Caco-2 (cell line): ENCODE measurements around the gene DHCR24. TPM values are rescaled to one million over a fixed set of nuclear protein-coding genes. Genes with fewer than 3 reads are reported as not detected.

Experiments used
- BruUV-seq: library from RNA; stranded (reverse); fragments of 400-500 nt; replicated peaks from 2 replicates; lab custom pipeline; 2021; lab: Mats Ljungman, UMichigan
- CTCF ChIA-PET: fragments of 300-600 bp; sonication (Branson Sonifier 250); formaldehyde crosslinking; loops from one replicate; lab custom pipeline; 2022; ENCODE audit warnings: antibody characterized with exemption; lab: Charles Lee
- POLR2A ChIA-PET: fragments of 300-600 bp; sonication (Branson Sonifier 250); formaldehyde crosslinking; loops from one replicate; lab custom pipeline; 2022; ENCODE audit warnings: antibody characterized with exemption; lab: Charles Lee
- DNase-seq, 2 experiments: peaks; one replicate each; pipeline versions ENCODE4 v3.0.0 to v3.0.0-alpha.2; 2020 to 2022
- H3K27me3 ChIP-seq: replicated peaks from 2 replicates; pipeline ENCODE4 v1.6.0; 2011; ENCODE audit warnings: low read length; ENCODE audit not compliant: control insufficient read depth, insufficient read depth
- H3K36me3 ChIP-seq: 2 replicates; pipeline ENCODE4 v1.5.1; 2011; ENCODE audit warnings: low read length; ENCODE audit not compliant: control insufficient read depth, insufficient read depth
- H3K4me1 ChIP-seq: fragments of 250-450 bp; sonication (Bioruptor Pico); 2 replicates; pipeline ENCODE4 v1.5.1; 2020; ENCODE audit warnings: mild to moderate bottlenecking
- H3K4me3 ChIP-seq: 2 replicates; pipeline ENCODE4 v1.5.1; 2011; ENCODE audit warnings: low read depth, mild to moderate bottlenecking, control low read depth, low read length
- H3K9me3 ChIP-seq: fragments of 250-450 bp; sonication (Bioruptor Pico); 2 replicates; pipeline ENCODE4 v1.5.1; 2020; ENCODE audit warnings: mild to moderate bottlenecking, moderate library complexity
- H3K27ac Mint-ChIP-seq: one replicate; pipeline ENCODE4 v1.8.0; 2022; ENCODE audit warnings: mixed read lengths; ENCODE audit not compliant: unreplicated experiment
- H3K27me3 Mint-ChIP-seq: one replicate; pipeline ENCODE4 v1.8.0; 2022; ENCODE audit warnings: mixed read lengths; ENCODE audit not compliant: insufficient read depth, unreplicated experiment
- H3K36me3 Mint-ChIP-seq: one replicate; pipeline ENCODE4 v1.8.0; 2022; ENCODE audit warnings: mild to moderate bottlenecking, mixed read lengths; ENCODE audit not compliant: insufficient read depth, unreplicated experiment
- H3K4me1 Mint-ChIP-seq: one replicate; pipeline ENCODE4 v1.8.0; 2022; ENCODE audit warnings: low read depth, mixed read lengths; ENCODE audit not compliant: unreplicated experiment
- H3K4me3 Mint-ChIP-seq: one replicate; pipeline ENCODE4 v1.8.0; 2022; ENCODE audit warnings: mild to moderate bottlenecking, moderate library complexity, mixed read lengths; ENCODE audit not compliant: unreplicated experiment
- H3K9me3 Mint-ChIP-seq: one replicate; pipeline ENCODE4 v1.8.0; 2022; ENCODE audit warnings: mixed read lengths; ENCODE audit not compliant: unreplicated experiment
- intact Hi-C: fragments of 100-400 bp; cut with micrococcal nuclease; formaldehyde crosslinking; loops from one replicate; pipeline ENCODE4 v1.10.0; 2022; ENCODE audit not compliant: unreplicated experiment
- total RNA-seq: library from RNA; stranded (reverse); gene quantifications from 2 replicates; pipeline ENCODE4 v1.2.3, GENCODE V29; 2022
- TF ChIP-seq, protein P1 (sequence below), 2 experiments: fragments of 200-600 bp in 1 of 2; IDR thresholded peaks; 1 replicate in 1 of 2; 2 replicates in 1 of 2; pipeline versions ENCODE4 v1.5.1 to v1.8.0; 2011 to 2022; ENCODE audit warnings: antibody characterized with exemption in 1 of 2, control low read depth in 1 of 2, inconsistent platforms in 1 of 2, low read depth in 1 of 2, low read length in 1 of 2, mild to moderate bottlenecking in 1 of 2, moderate library complexity in 1 of 2; ENCODE audit not compliant: insufficient read depth in 1 of 2, severe bottlenecking in 1 of 2, unreplicated experiment in 1 of 2

The DHCR24 gene
- total RNA-seq, 1 experiment from 2014 or later = 522 TPM

DNA sequence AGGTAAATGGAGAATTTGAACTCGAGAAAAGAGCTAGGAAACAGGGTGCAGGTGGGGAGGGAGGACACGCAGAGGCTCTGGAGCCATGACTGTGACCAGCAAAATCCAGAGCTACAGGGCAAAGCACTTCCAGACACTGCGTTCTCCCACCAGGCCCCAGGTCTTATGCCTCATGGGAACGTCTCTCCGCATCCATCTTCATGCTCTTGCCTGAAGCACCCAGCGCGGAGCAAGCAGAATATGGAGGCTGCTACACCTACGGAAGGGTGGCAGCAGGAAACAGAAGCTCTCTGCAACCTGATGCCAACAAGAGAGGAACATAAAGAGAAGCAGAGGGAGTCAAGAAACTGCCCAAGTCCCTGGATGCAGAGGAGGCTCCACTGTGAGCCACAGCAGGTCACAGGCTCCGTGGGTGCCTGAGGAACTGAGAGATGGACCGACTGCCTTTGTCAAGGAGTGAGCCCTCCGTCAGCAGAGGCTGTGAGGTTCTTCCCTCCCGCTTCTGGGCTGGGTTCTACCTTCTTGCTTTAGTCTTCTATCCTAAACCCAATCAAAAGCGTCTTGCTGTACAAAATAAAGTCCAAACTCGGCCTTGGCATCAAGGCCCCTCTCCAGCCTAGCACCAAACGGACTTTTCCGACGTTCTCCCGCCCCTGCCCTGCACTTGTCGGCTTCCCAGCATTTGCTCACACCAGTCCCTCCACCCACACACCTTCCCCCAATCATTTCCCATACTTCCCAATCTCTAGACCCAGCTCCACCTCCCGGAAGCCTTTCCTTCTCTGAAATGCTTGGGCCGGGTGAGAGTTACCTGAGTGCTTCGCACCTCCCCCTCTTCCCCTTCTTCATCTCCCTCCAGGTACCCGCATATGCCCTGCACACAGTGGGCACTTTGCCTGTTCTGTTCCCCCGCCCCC lies 930 bp downstream of the DHCR24 start:
- DNase-seq = peak; percentile 33 to 55
- peaks cover 64% of the 10 kb centered on the region for H3K36me3 Mint-ChIP-seq
- no peaks in the 10 kb centered on the region for H3K27me3 Mint-ChIP-seq
- H3K4me3 Mint-ChIP-seq = peak overlapping the region; percentile 100
- CTCF ChIA-PET = interaction anchor here (0.7 to 2.2 kb wide), 3 partner anchors 42 to 136 kb away, joined by 3 to 8 read pairs (median 7); partner anchors contain the start of gene TTC22
- BruUV-seq = TSS peak; percentile 14
- H3K36me3 ChIP-seq = peaks cover 1% of the 10 kb centered on the region
- POLR2A ChIA-PET = interaction anchor here (0.6 to 1.1 kb wide), 4 partner anchors 9 to 355 kb away, joined by 3 to 8 read pairs (median 5); no protein-coding TSS in a partner anchor
- intact Hi-C loops = no loop called here
- peak overlapping the region; percentile 89 for H3K27ac Mint-ChIP-seq
- H3K4me1 Mint-ChIP-seq = peaks cover 41% of the 10 kb centered on the region
- H3K9me3 Mint-ChIP-seq = no peaks in the 10 kb centered on the region
- H3K4me3 ChIP-seq = peak overlapping the region; percentile 98
- TF ChIP-seq, protein P1, sequence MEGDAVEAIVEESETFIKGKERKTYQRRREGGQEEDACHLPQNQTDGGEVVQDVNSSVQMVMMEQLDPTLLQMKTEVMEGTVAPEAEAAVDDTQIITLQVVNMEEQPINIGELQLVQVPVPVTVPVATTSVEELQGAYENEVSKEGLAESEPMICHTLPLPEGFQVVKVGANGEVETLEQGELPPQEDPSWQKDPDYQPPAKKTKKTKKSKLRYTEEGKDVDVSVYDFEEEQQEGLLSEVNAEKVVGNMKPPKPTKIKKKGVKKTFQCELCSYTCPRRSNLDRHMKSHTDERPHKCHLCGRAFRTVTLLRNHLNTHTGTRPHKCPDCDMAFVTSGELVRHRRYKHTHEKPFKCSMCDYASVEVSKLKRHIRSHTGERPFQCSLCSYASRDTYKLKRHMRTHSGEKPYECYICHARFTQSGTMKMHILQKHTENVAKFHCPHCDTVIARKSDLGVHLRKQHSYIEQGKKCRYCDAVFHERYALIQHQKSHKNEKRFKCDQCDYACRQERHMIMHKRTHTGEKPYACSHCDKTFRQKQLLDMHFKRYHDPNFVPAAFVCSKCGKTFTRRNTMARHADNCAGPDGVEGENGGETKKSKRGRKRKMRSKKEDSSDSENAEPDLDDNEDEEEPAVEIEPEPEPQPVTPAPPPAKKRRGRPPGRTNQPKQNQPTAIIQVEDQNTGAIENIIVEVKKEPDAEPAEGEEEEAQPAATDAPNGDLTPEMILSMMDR (IDR thresholded peaks at IDR 0.05; ENCODE audit: insufficient read depth in 1 of 2, low read depth in 1 of 2, low read length in 1 of 2, severe bottlenecking in 1 of 2, unreplicated experiment in 1 of 2) = no peak
- peaks cover 42% of the 10 kb centered on the region for H3K4me1 ChIP-seq
- H3K27me3 ChIP-seq = no peaks in the 10 kb centered on the region
- H3K9me3 ChIP-seq = no peaks in the 10 kb centered on the region

GRCh38 chr1:54885237-54885679 lies 1.7 kb downstream of the DHCR24 start:
- Mint-ChIP-seq H3K4me3 (peak overlapping the region; percentile 100), H3K4me1 (peaks cover 41% of the 10 kb centered on the region), H3K9me3 (no peaks in the 10 kb centered on the region), H3K27ac (peak overlapping the region; percentile 89), H3K36me3 (peaks cover 69% of the 10 kb centered on the region), H3K27me3 (no peaks in the 10 kb centered on the region)
- POLR2A ChIA-PET = no interaction called here
- H3K9me3 ChIP-seq = no peaks in the 10 kb centered on the region
- H3K27me3 ChIP-seq = no peaks in the 10 kb centered on the region
- DNase-seq = no peak
- CTCF ChIA-PET = interaction anchor here (0.7 to 2.2 kb wide), 2 partner anchors 84 to 137 kb away, joined by 3 to 7 read pairs; partner anchors contain the start of gene TTC22
- TF ChIP-seq, protein P1 (IDR thresholded peaks at IDR 0.05; ENCODE audit: insufficient read depth in 1 of 2, low read depth in 1 of 2, low read length in 1 of 2, severe bottlenecking in 1 of 2, unreplicated experiment in 1 of 2) = no peak
- peak overlapping the region; percentile 98 for H3K4me3 ChIP-seq
- intact Hi-C loops = no loop called here
- no TSS peak for BruUV-seq
- H3K36me3 ChIP-seq = peaks cover 1% of the 10 kb centered on the region
- H3K4me1 ChIP-seq = peaks cover 39% of the 10 kb centered on the region

DNA sequence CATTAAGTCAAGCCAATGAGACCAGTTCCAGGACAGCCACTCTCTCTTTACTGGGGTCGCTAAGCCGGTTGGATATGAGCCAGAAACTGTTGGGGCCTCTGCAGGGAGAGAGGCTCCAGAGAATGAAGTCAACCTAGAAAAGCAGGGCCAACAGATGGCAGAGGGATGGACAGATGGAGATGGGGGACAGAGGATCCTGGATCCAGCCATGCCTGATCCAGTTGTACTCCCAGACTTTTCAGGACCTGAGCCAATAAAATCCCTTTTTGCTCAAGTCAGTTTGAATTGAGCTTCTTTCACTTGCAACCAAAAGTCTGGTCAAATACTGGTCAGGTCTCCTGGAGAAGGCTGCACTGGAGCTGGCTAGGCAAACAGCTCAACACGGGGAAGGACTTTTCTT lies 2.2 kb downstream of the DHCR24 start:
- peaks cover 1% of the 10 kb centered on the region for H3K36me3 ChIP-seq

More for the DNA sequence above, 2.2 kb downstream of the DHCR24 start:
- H3K4me3 ChIP-seq = peak overlapping the region; percentile 98
- intact Hi-C loops = no loop called here
- Mint-ChIP-seq H3K36me3 (peaks cover 74% of the 10 kb centered on the region), H3K27me3 (no peaks in the 10 kb centered on the region), H3K4me3 (peak overlapping the region; percentile 100), H3K4me1 (peaks cover 38% of the 10 kb centered on the region), H3K9me3 (no peaks in the 10 kb centered on the region), H3K27ac (peak overlapping the region; percentile 89)
- no peak for DNase-seq
- TF ChIP-seq, protein P1 (IDR thresholded peaks at IDR 0.05; ENCODE audit: insufficient read depth in 1 of 2, low read depth in 1 of 2, low read length in 1 of 2, severe bottlenecking in 1 of 2, unreplicated experiment in 1 of 2) = no peak
- ChIA-PET POLR2A (no interaction called here), CTCF (interaction anchor here (1.4 kb wide), 1 partner anchor 137 kb away, joined by 4 read pairs; no protein-coding TSS in a partner anchor)
- no peaks in the 10 kb centered on the region for H3K27me3 ChIP-seq
- H3K4me1 ChIP-seq = peaks cover 39% of the 10 kb centered on the region
- no peaks in the 10 kb centered on the region for H3K9me3 ChIP-seq
- no TSS peak for BruUV-seq
